H9 (cell line): ENCODE results near the gene IDI2. TPM values are rescaled to one million over a fixed set of nuclear protein-coding genes. Genes with fewer than 3 reads are reported as not detected.
A peak's percentile ranks its signal among the peaks of the same experiment; 100 is the strongest.

Experiments
- DNase-seq: peaks from one replicate; pipeline ENCODE4 v3.0.0-alpha.2; 2017
- H2AFZ ChIP-seq: one replicate; pipeline ENCODE4 v1.6.1; 2013; ENCODE audit warnings: mild to moderate bottlenecking, low read length, control low read depth, moderate library complexity
- H2AK5ac ChIP-seq: 2 replicates; pipeline ENCODE4 v1.6.1; 2013; ENCODE audit warnings: low read length, control low read depth, mixed read lengths; ENCODE audit not compliant: insufficient read length
- H2BK120ac ChIP-seq: one replicate; pipeline ENCODE4 v1.6.1; 2013; ENCODE audit warnings: low read depth, mild to moderate bottlenecking, low read length, control low read depth, inconsistent platforms; ENCODE audit not compliant: poor library complexity, severe bottlenecking
- H2BK12ac ChIP-seq: 2 replicates; pipeline ENCODE4 v1.6.1; 2013; ENCODE audit warnings: low read length, control low read depth, mixed read lengths, low read depth; ENCODE audit not compliant: insufficient read length
- H2BK15ac ChIP-seq: 2 replicates; pipeline ENCODE4 v1.6.1; 2013; ENCODE audit warnings: low read depth, low read length, control low read depth
- H2BK20ac ChIP-seq: one replicate; pipeline ENCODE4 v1.6.1; 2013; ENCODE audit warnings: low read depth, mild to moderate bottlenecking, low read length, control low read depth, inconsistent platforms; ENCODE audit not compliant: poor library complexity, severe bottlenecking
- H2BK5ac ChIP-seq: 2 replicates; pipeline ENCODE4 v1.6.1; 2013; ENCODE audit warnings: low read length, control low read depth, mixed read lengths; ENCODE audit not compliant: insufficient read length
- H3K14ac ChIP-seq: 2 replicates; pipeline ENCODE4 v1.6.1; 2013; ENCODE audit warnings: low read length, control low read depth; ENCODE audit not compliant: insufficient read depth
- H3K18ac ChIP-seq: 2 replicates; pipeline ENCODE4 v1.6.1; 2013; ENCODE audit warnings: low read depth, mild to moderate bottlenecking, mixed read lengths, low read length, control low read depth; ENCODE audit not compliant: insufficient read length
- H3K23ac ChIP-seq: 2 replicates; pipeline ENCODE4 v1.6.1; 2013; ENCODE audit warnings: low read length, control low read depth, mixed read lengths, low read depth; ENCODE audit not compliant: insufficient read length
- H3K23me2 ChIP-seq: 2 replicates; pipeline ENCODE4 v1.6.1; 2013; ENCODE audit warnings: low read depth, mild to moderate bottlenecking, mixed read lengths, low read length, control low read depth; ENCODE audit not compliant: insufficient read length, poor library complexity, severe bottlenecking
- H3K27ac ChIP-seq: 2 replicates; pipeline ENCODE4 v1.5.1; 2013; ENCODE audit warnings: low read length, control low read depth, mixed read lengths, low read depth; ENCODE audit not compliant: insufficient read length
- H3K27me3 ChIP-seq: 2 replicates; pipeline ENCODE4 v1.6.1; 2013; ENCODE audit warnings: low read length, control low read depth, inconsistent platforms; ENCODE audit not compliant: insufficient read depth
- H3K4ac ChIP-seq: 2 replicates; pipeline ENCODE4 v1.6.1; 2013; ENCODE audit warnings: low read depth, mild to moderate bottlenecking, control low read depth, inconsistent platforms, low read length, moderate library complexity
- H3K4me1 ChIP-seq: 2 replicates; pipeline ENCODE4 v1.6.1; 2013; ENCODE audit warnings: low read length, control low read depth, inconsistent platforms; ENCODE audit not compliant: insufficient read depth
- H3K4me2 ChIP-seq: 2 replicates; pipeline ENCODE4 v1.6.1; 2013; ENCODE audit warnings: low read length, control low read depth, mixed read lengths; ENCODE audit not compliant: insufficient read length, insufficient read depth
- H3K56ac ChIP-seq: 2 replicates; pipeline ENCODE4 v1.6.1; 2013; ENCODE audit warnings: low read depth, mild to moderate bottlenecking, mixed read lengths, low read length, control low read depth; ENCODE audit not compliant: insufficient read length
- H3K79me1 ChIP-seq: 2 replicates; pipeline ENCODE4 v1.6.1; 2013; ENCODE audit warnings: low read depth, mild to moderate bottlenecking, moderate library complexity, low read length, control low read depth, inconsistent platforms; ENCODE audit not compliant: insufficient read depth, poor library complexity, severe bottlenecking
- H3K79me2 ChIP-seq: 2 replicates; pipeline ENCODE4 v1.6.1; 2013; ENCODE audit warnings: low read length, control low read depth, inconsistent platforms; ENCODE audit not compliant: insufficient read depth
- H3K9ac ChIP-seq: 2 replicates; pipeline ENCODE4 v1.6.1; 2013; ENCODE audit warnings: low read length, control low read depth, mixed read lengths; ENCODE audit not compliant: insufficient read length; ENCODE audit errors: extremely low read depth
- H3K9me3 ChIP-seq: one replicate; pipeline ENCODE4 v1.6.1; 2013; ENCODE audit warnings: low read depth, low read length, inconsistent platforms; ENCODE audit not compliant: control insufficient read depth
- H3T11ph ChIP-seq: one replicate; pipeline ENCODE4 v1.6.1; 2013; ENCODE audit warnings: mild to moderate bottlenecking, low read length, control low read depth, inconsistent platforms
- H4K20me1 ChIP-seq: one replicate; pipeline ENCODE4 v1.6.1; 2013; ENCODE audit not compliant: control insufficient read depth, insufficient read length, insufficient read depth
- H4K5ac ChIP-seq: 2 replicates; pipeline ENCODE4 v1.6.1; 2013; ENCODE audit warnings: low read depth, mild to moderate bottlenecking, mixed read lengths, low read length, control low read depth; ENCODE audit not compliant: insufficient read length
- H4K8ac ChIP-seq: replicated peaks from 2 replicates; pipeline ENCODE4 v1.6.1; 2013; ENCODE audit warnings: low read length, control low read depth, mixed read lengths, low read depth; ENCODE audit not compliant: insufficient read length
- H4K91ac ChIP-seq: 2 replicates; pipeline ENCODE4 v1.6.1; 2013; ENCODE audit warnings: low read depth, mild to moderate bottlenecking, moderate library complexity, mixed read lengths, low read length, control low read depth; ENCODE audit not compliant: insufficient read length
- H3K27ac Mint-ChIP-seq, 3 experiments: 2 replicates in 2 of 3; 3 replicates in 1 of 3; pipeline ENCODE4 v1.8.0; 2020 to 2021; ENCODE audit warnings: mixed read lengths in 3 of 3, mild to moderate bottlenecking in 1 of 3, moderate library complexity in 1 of 3
- H3K27me3 Mint-ChIP-seq: 2 replicates; pipeline ENCODE4 v1.8.0; 2021; ENCODE audit warnings: low read depth, mild to moderate bottlenecking, moderate library complexity, mixed read lengths
- H3K36me3 Mint-ChIP-seq, 3 experiments: 2 replicates in 2 of 3; 3 replicates in 1 of 3; pipeline ENCODE4 v1.8.0; 2020 to 2021; ENCODE audit warnings: low read depth in 3 of 3, mixed read lengths in 3 of 3; ENCODE audit not compliant: insufficient read depth in 1 of 3
- H3K4me1 Mint-ChIP-seq, 2 experiments: 2 replicates each; pipeline ENCODE4 v1.8.0; 2020; ENCODE audit warnings: mixed read lengths in 2 of 2
- H3K4me3 Mint-ChIP-seq, 2 experiments: 2 replicates in 1 of 2; 3 replicates in 1 of 2; pipeline ENCODE4 v1.8.0; 2020 to 2021; ENCODE audit warnings: mild to moderate bottlenecking in 2 of 2, mixed read lengths in 2 of 2, moderate library complexity in 1 of 2
- H3K9me3 Mint-ChIP-seq, 2 experiments: 2 replicates in 1 of 2; 3 replicates in 1 of 2; pipeline ENCODE4 v1.8.0; 2020; ENCODE audit warnings: mild to moderate bottlenecking in 2 of 2, mixed read lengths in 2 of 2, moderate library complexity in 1 of 2
- WGBS: extraction: QIAGEN DNeasy Blood & Tissue Kit; methylation state at CpG from one replicate; pipeline ENCODE4 v1.1.7; 2013; ENCODE audit warnings: missing lambda C conversion rate, low lambda C conversion rate, mixed read lengths; ENCODE audit not compliant: insufficient read length; ENCODE audit errors: extremely low coverage; 5-methylcytosine and 5-hydroxymethylcytosine counted together
- total RNA-seq: library from RNA; stranded (reverse); gene quantifications from 2 replicates; pipeline ENCODE4 v1.2.1, GENCODE V29; 2021
- TF ChIP-seq, protein P1 (sequence below): fragments of 200-600 bp; sonication (generic); conservative IDR thresholded peaks from 3 replicates; pipeline ENCODE4 v1.8.0; 2021; ENCODE audit warnings: antibody characterized with exemption, mild to moderate bottlenecking

The IDI2 gene
- total RNA-seq, 1 experiment from 2014 or later, result not detected

DNA sequence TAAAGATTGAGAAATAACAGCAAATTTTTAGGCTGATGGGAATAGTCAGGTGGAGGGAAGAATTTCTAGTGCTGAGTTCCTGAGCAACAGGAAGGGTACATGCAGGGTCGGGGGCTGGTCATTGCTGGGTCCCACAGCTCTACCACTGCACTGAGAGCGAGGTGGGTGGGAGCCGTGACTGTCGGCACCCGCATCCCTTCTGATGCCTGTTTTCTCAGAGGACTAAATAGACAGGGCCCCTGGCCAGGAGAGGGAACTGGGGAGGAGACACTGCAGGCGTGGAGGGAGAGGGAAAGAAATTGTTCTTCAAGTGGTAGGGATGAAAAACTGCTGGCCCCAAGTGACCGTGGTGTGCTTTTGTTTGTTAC is 30.1 kb downstream of the IDI2 start:
- peaks cover 2% of the 10 kb centered on the region for H4K20me1 ChIP-seq
- H3K23me2 ChIP-seq, result no peaks in the 10 kb centered on the region
- Mint-ChIP-seq H3K9me3 (no peaks in the 10 kb centered on the region; a peak in 1 of 5 replicates), H3K27ac (peak overlapping the region in 1 of 3 experiments; percentile 55; a peak in 2 of 7 replicates), H3K27me3 (no peaks in the 10 kb centered on the region), H3K4me1 (peaks cover 0 to 2% of the 10 kb centered on the region in 2 experiments; a peak in 2 of 4 replicates), H3K36me3 (peaks cover 76 to 92% (median 89%) of the 10 kb centered on the region in 3 experiments), H3K4me3 (no peak overlapping the region)
- DNase-seq, result no peak
- H3K9me3 ChIP-seq, result no peaks in the 10 kb centered on the region
- no peak overlapping the region for H3K18ac ChIP-seq
- no peak overlapping the region for H2BK20ac ChIP-seq
- no peak overlapping the region for H3K23ac ChIP-seq
- H2AFZ ChIP-seq, result no peak overlapping the region
- H3K56ac ChIP-seq, result no peak overlapping the region
- TF ChIP-seq, protein P1, sequence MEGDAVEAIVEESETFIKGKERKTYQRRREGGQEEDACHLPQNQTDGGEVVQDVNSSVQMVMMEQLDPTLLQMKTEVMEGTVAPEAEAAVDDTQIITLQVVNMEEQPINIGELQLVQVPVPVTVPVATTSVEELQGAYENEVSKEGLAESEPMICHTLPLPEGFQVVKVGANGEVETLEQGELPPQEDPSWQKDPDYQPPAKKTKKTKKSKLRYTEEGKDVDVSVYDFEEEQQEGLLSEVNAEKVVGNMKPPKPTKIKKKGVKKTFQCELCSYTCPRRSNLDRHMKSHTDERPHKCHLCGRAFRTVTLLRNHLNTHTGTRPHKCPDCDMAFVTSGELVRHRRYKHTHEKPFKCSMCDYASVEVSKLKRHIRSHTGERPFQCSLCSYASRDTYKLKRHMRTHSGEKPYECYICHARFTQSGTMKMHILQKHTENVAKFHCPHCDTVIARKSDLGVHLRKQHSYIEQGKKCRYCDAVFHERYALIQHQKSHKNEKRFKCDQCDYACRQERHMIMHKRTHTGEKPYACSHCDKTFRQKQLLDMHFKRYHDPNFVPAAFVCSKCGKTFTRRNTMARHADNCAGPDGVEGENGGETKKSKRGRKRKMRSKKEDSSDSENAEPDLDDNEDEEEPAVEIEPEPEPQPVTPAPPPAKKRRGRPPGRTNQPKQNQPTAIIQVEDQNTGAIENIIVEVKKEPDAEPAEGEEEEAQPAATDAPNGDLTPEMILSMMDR, result no peak
- H3K79me2 ChIP-seq, result peaks cover 13% of the 10 kb centered on the region; the same call in 1 of the 2 replicates
- no peak overlapping the region for H3K9ac ChIP-seq
- no peak overlapping the region for H2BK5ac ChIP-seq
- H4K8ac ChIP-seq, result no peak overlapping the region
- H4K5ac ChIP-seq, result no peak overlapping the region
- no peak overlapping the region for H2BK12ac ChIP-seq
- H2BK120ac ChIP-seq, result no peak overlapping the region
- H3K4me1 ChIP-seq, result no peaks in the 10 kb centered on the region
- H3K14ac ChIP-seq, result no peak overlapping the region
- H3T11ph ChIP-seq, result no peak overlapping the region
- H3K27ac ChIP-seq, result no peak overlapping the region
- H3K4ac ChIP-seq, result no peak overlapping the region
- H4K91ac ChIP-seq, result no peak overlapping the region
- H3K4me2 ChIP-seq, result no peak overlapping the region
- WGBS, result no CpG with 5 or more reads among the region's 7 CpGs
- H3K79me1 ChIP-seq, result peaks cover 20% of the 10 kb centered on the region
- H2AK5ac ChIP-seq, result no peak overlapping the region
- no peak overlapping the region for H2BK15ac ChIP-seq
- no peaks in the 10 kb centered on the region for H3K27me3 ChIP-seq
